K562 (cell line): ENCODE data around the gene ITSN1. TPM values are rescaled to one million over a fixed set of nuclear protein-coding genes. Genes with fewer than 3 reads are reported as not detected.

ENCODE experiments used
- ATAC-seq: fragments of 200-7000 bp; cut with Tn5 transposase; 3 replicates; pipeline ENCODE4 v1.9.1; 2020; ENCODE audit warnings: moderate library complexity
- BruUV-seq: library from RNA; stranded (reverse); fragments of 400-500 nt; replicated peaks from 2 replicates; lab custom pipeline; 2021; lab: Mats Ljungman, UMichigan
- CTCF ChIA-PET: fragments of 300-600 bp; formaldehyde crosslinking; extraction: SDS; loops from one replicate; lab custom pipeline; 2021; ENCODE audit warnings: low intra/inter-chr PET ratio; lab: Yijun Ruan, JAX
- POLR2A ChIA-PET: fragments of 300-600, 350-650 bp; sonication (Branson Sonifier 250); formaldehyde crosslinking; extraction: SDS; loops from one replicate; lab custom pipeline; 2021; ENCODE audit warnings: antibody characterized with exemption, inconsistent platforms; lab: Yijun Ruan, JAX
- DNase-seq, 4 experiments: peaks; one replicate each; pipeline versions ENCODE4 v3.0.0 to v3.0.0-alpha.2; 2011 to 2018; ENCODE audit warnings: low spot score in 3 of 4, mixed read lengths in 3 of 4; ENCODE audit errors: extremely low read depth in 1 of 4
- FAIRE-seq: peaks from 2 replicates; lab custom pipeline; 2011; peaks lifted over from hg19 to GRCh38; lab: Jason Lieb, UNC
- H2AFZ ChIP-seq: 2 replicates; pipeline ENCODE4 v1.6.0; 2011; ENCODE audit warnings: low read depth, low read length, control low read depth, inconsistent platforms
- H3K27ac ChIP-seq: fragments of 200-600 bp; 3 replicates; pipeline ENCODE4 v1.8.0; 2011; ENCODE audit warnings: low read depth, mild to moderate bottlenecking, control low read depth, inconsistent platforms, low read length, moderate library complexity, mixed read lengths; ENCODE audit errors: extremely low read depth
- H3K27me3 ChIP-seq, 2 experiments: fragments of 300-600 bp in 1 of 2; 2 replicates in 1 of 2; 3 replicates in 1 of 2; pipeline versions ENCODE4 v1.6.0 to v1.8.0; 2011; ENCODE audit warnings: inconsistent platforms in 2 of 2, low read length in 2 of 2, mild to moderate bottlenecking in 1 of 2, mixed read lengths in 1 of 2, moderate library complexity in 1 of 2; ENCODE audit not compliant: control insufficient read depth in 2 of 2, insufficient read depth in 2 of 2
- H3K36me3 ChIP-seq: fragments of 300-600 bp; 3 replicates; pipeline ENCODE4 v1.8.0; 2011; ENCODE audit warnings: mild to moderate bottlenecking, low read length, inconsistent platforms; ENCODE audit not compliant: control insufficient read depth, insufficient read depth
- H3K4me1 ChIP-seq, 2 experiments: fragments of 200-600 bp in 1 of 2; replicated peaks in 1 of 2; 2 replicates in 1 of 2; 3 replicates in 1 of 2; pipeline versions ENCODE4 v1.5.1 to v1.8.0; 2011; ENCODE audit warnings: inconsistent platforms in 2 of 2, low read length in 2 of 2, mild to moderate bottlenecking in 1 of 2, mixed read lengths in 1 of 2, moderate library complexity in 1 of 2; ENCODE audit not compliant: control insufficient read depth in 2 of 2, insufficient read depth in 2 of 2
- H3K4me2 ChIP-seq: 2 replicates; pipeline ENCODE4 v1.6.1; 2011; ENCODE audit warnings: low read length, control low read depth, inconsistent platforms, mixed read lengths; ENCODE audit not compliant: insufficient read depth
- H3K4me3 ChIP-seq: fragments of 200-600 bp; sonication (generic), shearing (Covaris generic); 2 replicates; pipeline ENCODE4 v1.5.1; 2016; ENCODE audit warnings: control low read depth, inconsistent platforms
- H3K79me2 ChIP-seq: fragments of 200-600 bp; 3 replicates; pipeline ENCODE4 v1.8.0; 2011; ENCODE audit warnings: low read length, inconsistent platforms; ENCODE audit not compliant: control insufficient read depth, insufficient read depth
- H3K9ac ChIP-seq, 2 experiments: 2 replicates each; pipeline versions ENCODE4 v1.6.0 to v1.6.1; 2011; ENCODE audit warnings: low read depth in 2 of 2, low read length in 2 of 2, control low read depth in 1 of 2, inconsistent platforms in 1 of 2, mild to moderate bottlenecking in 1 of 2, mixed read lengths in 1 of 2; ENCODE audit not compliant: insufficient read depth in 1 of 2
- H3K9me1 ChIP-seq: one replicate; pipeline ENCODE4 v1.6.0; 2011; ENCODE audit warnings: inconsistent platforms, mild to moderate bottlenecking, low read length, moderate library complexity; ENCODE audit not compliant: control insufficient read depth, insufficient read depth
- H3K9me3 ChIP-seq: replicated peaks from 2 replicates; pipeline ENCODE4 v1.5.1; 2011; ENCODE audit warnings: low read depth, low read length, inconsistent platforms; ENCODE audit not compliant: control insufficient read depth, insufficient read depth
- H4K20me1 ChIP-seq: replicated peaks from 2 replicates; pipeline ENCODE4 v1.6.1; 2011; ENCODE audit warnings: low read length, inconsistent platforms, mixed read lengths; ENCODE audit not compliant: control insufficient read depth, insufficient read depth
- CBX8 ChIP-seq: fragments of 200-600 bp; sonication (generic); IDR thresholded peaks from 2 replicates; pipeline ENCODE4 v1.6.1; 2012; ENCODE audit warnings: borderline replicate concordance, mixed run types, low read depth, mild to moderate bottlenecking, moderate library complexity, mixed read lengths, low read length, control low read depth, inconsistent platforms; ENCODE audit not compliant: poor library complexity, severe bottlenecking; ENCODE audit errors: extremely low read depth
- CEBPB ChIP-seq: fragments of 450-650 bp; IDR thresholded peaks from 2 replicates; pipeline ENCODE4 v1.6.1; 2016; ENCODE audit warnings: missing genetic modification characterization, missing compliant biosample characterization
- CEBPG ChIP-seq, 3 experiments: fragments of 200-800 bp in 1 of 3; sonication (Bioruptor generic) in 1 of 3; sonication (generic) in 1 of 3; formaldehyde crosslinking in 1 of 3; IDR thresholded peaks in 2 of 3; conservative IDR thresholded peaks in 1 of 3; 2 replicates each; pipeline versions ENCODE4 v1.6.1 to v1.8.0; 2016 to 2022; ENCODE audit warnings: missing compliant biosample characterization in 2 of 3, missing genetic modification characterization in 2 of 3, mild to moderate bottlenecking in 1 of 3, missing genetic modification reagents in 1 of 3
- DDX20 ChIP-seq: fragments of 450-650 bp; IDR thresholded peaks from 2 replicates; pipeline ENCODE4 v1.6.1; 2016; ENCODE audit warnings: missing genetic modification characterization, low read depth, mild to moderate bottlenecking, missing compliant biosample characterization, moderate library complexity
- IRF9 ChIP-seq: fragments of 450-650 bp; IDR thresholded peaks from 2 replicates; pipeline ENCODE4 v1.6.1; 2016; ENCODE audit warnings: missing biosample characterization, missing genetic modification characterization
- JUNB ChIP-seq: fragments of 450-650 bp; formaldehyde crosslinking; conservative IDR thresholded peaks from 2 replicates; pipeline ENCODE4 v1.4.0; 2020; ENCODE audit warnings: mild to moderate bottlenecking
- NFIC ChIP-seq: fragments of 450-650 bp; IDR thresholded peaks from 2 replicates; pipeline ENCODE4 v1.6.1; 2017; ENCODE audit warnings: mild to moderate bottlenecking, inconsistent platforms
- NKRF ChIP-seq: fragments of 450-650 bp; IDR thresholded peaks from 2 replicates; pipeline ENCODE4 v1.6.1; 2016; ENCODE audit warnings: borderline replicate concordance
- POLR2B ChIP-seq: fragments of 450-650 bp; IDR thresholded peaks from 2 replicates; pipeline ENCODE4 v1.6.1; 2018; ENCODE audit warnings: low read depth; ENCODE audit not compliant: partially characterized antibody
- RNF2 ChIP-seq: sonication (generic); IDR thresholded peaks from 2 replicates; pipeline ENCODE4 v1.6.1; 2016
- WGBS: fragments of 100-300 bp; shearing (Covaris generic); methylation state at CpG from one replicate; pipeline ENCODE4 v1.1.6; 2016; ENCODE audit warnings: low coverage, mixed read lengths; ENCODE audit not compliant: insufficient coverage; ENCODE audit errors: missing lambda C conversion rate; 5-methylcytosine and 5-hydroxymethylcytosine counted together
- in situ Hi-C: fragments of 300-500 bp; cut with MboI; formaldehyde crosslinking; loops from 4 replicates; pipeline ENCODE4 v1.15.0; 2018; ENCODE audit warnings: inconsistent platforms, mixed read lengths
- intact Hi-C: fragments of 100-400 bp; cut with micrococcal nuclease; formaldehyde crosslinking; loops from 2 replicates; pipeline ENCODE4 v1.14.2; 2022
- polyA plus RNA-seq, 8 experiments: library from polyadenylated mRNA; depleted of rRNA in 4 of 8; stranded (reverse) in 5 of 8; unstranded in 3 of 8; fragments of >200 nt; fragmentation: Nextera tagmentation in 2 of 8; fragmentation: Illumina TruSeq in 1 of 8; extraction: Ambion mirVana in 2 of 8; extraction: Trizol in 1 of 8; gene quantifications; 2 replicates each; pipeline versions ENCODE4 v1.2.1 to v1.2.3, GENCODE V29; 2011 to 2014; ENCODE audit warnings: inconsistent platforms in 1 of 8, missing spikeins in 1 of 8
- total RNA-seq, 7 experiments: library from RNA; depleted of rRNA in 6 of 7; stranded (reverse); fragments of >200 nt in 6 of 7; fragmentation: Illumina TruSeq in 2 of 7; extraction: Trizol in 2 of 7; gene quantifications; 2 replicates each; pipeline versions ENCODE4 v1.2.1 to v1.2.3, GENCODE V29; 2011 to 2021; ENCODE audit warnings: low replicate concordance in 1 of 7

ITSN1 gene
- total and polyA plus RNA-seq, 9 of the 15 experiments (the other 6 are each of a cell fraction or from before 2014, with no cell fraction given) = 1.1 to 12.6 (median 4.8) TPM

- 49% methylated on average over 11 of the region's 11 CpGs for WGBS
- H3K9me3 ChIP-seq = no peaks in the 10 kb centered on the region
- ATAC-seq = no peak
- no peak overlapping the region for H3K9ac ChIP-seq
- CTCF ChIA-PET = no interaction called here
- peaks cover 5 to 12% of the 10 kb centered on the region in 2 experiments; a peak in 4 of 5 replicates for H3K4me1 ChIP-seq
- H3K4me3 ChIP-seq = no peak overlapping the region
- in situ Hi-C loops (no loop called here), intact Hi-C loops (no loop called here)
- H3K36me3 ChIP-seq = no peaks in the 10 kb centered on the region
- POLR2A ChIA-PET = interaction anchor here (1.0 kb wide), 1 partner anchor 9 kb away, joined by 3 read pairs; no protein-coding TSS in a partner anchor
- DNase-seq = no peak
- H3K27me3 ChIP-seq = peaks cover 4 to 10% of the 10 kb centered on the region in 2 experiments; a peak in 1 of 5 replicates
- H3K79me2 ChIP-seq = peaks cover 16% of the 10 kb centered on the region
- no peak overlapping the region for H3K4me2 ChIP-seq
- FAIRE-seq = no peak
- no TSS peak for BruUV-seq
- H3K27ac ChIP-seq = no peak overlapping the region
- H3K9me1 ChIP-seq = no peaks in the 10 kb centered on the region
- H4K20me1 ChIP-seq = no peaks in the 10 kb centered on the region
- TF ChIP-seq CBX8 (peak; percentile 25), DDX20 (tag) (no peak)
- H2AFZ ChIP-seq = no peak overlapping the region
These were observed 2.2 kb downstream of the ITSN1 start for GRCh38 chr21:33644383-33645074.

- H3K9me1 ChIP-seq = no peaks in the 10 kb centered on the region
- DNase-seq (no peak), ATAC-seq (no peak), FAIRE-seq (no peak)
- no peak overlapping the region for H3K4me2 ChIP-seq
- peaks cover 8% of the 10 kb centered on the region for H3K79me2 ChIP-seq
- POLR2A ChIA-PET = interaction anchor here (1.0 kb wide), 1 partner anchor 7 kb away, joined by 3 read pairs; no protein-coding TSS in a partner anchor
- no peak overlapping the region for H2AFZ ChIP-seq
- H3K27ac ChIP-seq = no peak overlapping the region
- H3K9me3 ChIP-seq = no peaks in the 10 kb centered on the region
- H3K9ac ChIP-seq = no peak overlapping the region
- peaks cover under 1 to 12% of the 10 kb centered on the region in 2 experiments; a peak in 3 of 5 replicates for H3K4me1 ChIP-seq
- H3K4me3 ChIP-seq = no peak overlapping the region
- no peak for TF ChIP-seq JUNB (CRISPR knock-in tag)
- TF ChIP-seq IRF9 (tag) = 0 out of 2 replicates have a peak, but pooled peaks have one; percentile 32
- TF ChIP-seq POLR2B = no peak
- TF ChIP-seq NKRF = no peak
- TF ChIP-seq CEBPB (tag) = peak; percentile 95
- no peak for TF ChIP-seq RNF2
- TF ChIP-seq CEBPG (CRISPR knock-in tag; IDR thresholded peaks at IDR 0.05) = peak; percentile 50
- peak; percentile 63 to 96; a peak in 3 of 4 replicates for TF ChIP-seq CEBPG (tag; conservative IDR thresholded peaks at IDR 0.05 in 1 of 2, IDR thresholded peaks at IDR 0.05 in 1 of 2)
- TF ChIP-seq NFIC = no peak
- H3K36me3 ChIP-seq = no peaks in the 10 kb centered on the region
- intact Hi-C loops = no loop called here
- CTCF ChIA-PET = interaction anchor here (0.6 to 0.7 kb wide), 2 partner anchors 57 to 679 kb away, joined by 3 read pairs; partner anchors contain the start of gene DONSON
- no peaks in the 10 kb centered on the region for H4K20me1 ChIP-seq
- in situ Hi-C loops = no loop called here
- no TSS peak for BruUV-seq
- H3K27me3 ChIP-seq = peaks cover 4 to 10% of the 10 kb centered on the region in 2 experiments; a peak in 2 of 5 replicates
- 78% methylated on average over 4 of the region's 4 CpGs for WGBS
These were observed 3.4 kb downstream of the ITSN1 start for GRCh38 chr21:33645730-33646129.
